Activated T-helper 2 cell treated with anti-CD3 and anti-CD28 coated beads, Interferon-gamma antibody, Interleukin-2, Interleukin-4, amounts not matched to agents 10 μg/mL and 5 μg/mL and 100 μg/mL, durations not matched to agents 14 hours and 24 hours and 36 hours (primary cell): ENCODE data around the gene RNLS. TPM values are rescaled to one million over a fixed set of nuclear protein-coding genes. Genes with fewer than 3 reads are reported as not detected.

Experiments
- DNase-seq: peaks from one replicate; pipeline ENCODE4 v3.0.0; 2021; ENCODE audit warnings: low spot score
- H3K27ac Mint-ChIP-seq: one replicate; pipeline ENCODE4 v1.8.0; 2021; ENCODE audit warnings: mixed read lengths
- H3K27me3 Mint-ChIP-seq: one replicate; pipeline ENCODE4 v1.8.0; 2021; ENCODE audit warnings: low read depth, mixed read lengths
- H3K36me3 Mint-ChIP-seq: one replicate; pipeline ENCODE4 v1.8.0; 2021; ENCODE audit warnings: low read depth, mixed read lengths
- H3K4me1 Mint-ChIP-seq: one replicate; pipeline ENCODE4 v1.8.0; 2021; ENCODE audit warnings: low read depth, mixed read lengths
- H3K4me3 Mint-ChIP-seq: one replicate; pipeline ENCODE4 v1.8.0; 2021; ENCODE audit warnings: low read depth, mild to moderate bottlenecking, moderate library complexity, mixed read lengths
- H3K9me3 Mint-ChIP-seq: one replicate; pipeline ENCODE4 v1.8.0; 2021; ENCODE audit warnings: mixed read lengths
- intact Hi-C: fragments of 100-400 bp; cut with micrococcal nuclease; formaldehyde crosslinking; loops from one replicate; pipeline ENCODE4 v1.15.1; 2023
- total RNA-seq: library from RNA; stranded (reverse); gene quantifications from 2 replicates; pipeline ENCODE4 v1.2.3, GENCODE V29; 2022

Gene RNLS
- total RNA-seq, 1 donor from 2014 or later = 1.6 TPM

DNA sequence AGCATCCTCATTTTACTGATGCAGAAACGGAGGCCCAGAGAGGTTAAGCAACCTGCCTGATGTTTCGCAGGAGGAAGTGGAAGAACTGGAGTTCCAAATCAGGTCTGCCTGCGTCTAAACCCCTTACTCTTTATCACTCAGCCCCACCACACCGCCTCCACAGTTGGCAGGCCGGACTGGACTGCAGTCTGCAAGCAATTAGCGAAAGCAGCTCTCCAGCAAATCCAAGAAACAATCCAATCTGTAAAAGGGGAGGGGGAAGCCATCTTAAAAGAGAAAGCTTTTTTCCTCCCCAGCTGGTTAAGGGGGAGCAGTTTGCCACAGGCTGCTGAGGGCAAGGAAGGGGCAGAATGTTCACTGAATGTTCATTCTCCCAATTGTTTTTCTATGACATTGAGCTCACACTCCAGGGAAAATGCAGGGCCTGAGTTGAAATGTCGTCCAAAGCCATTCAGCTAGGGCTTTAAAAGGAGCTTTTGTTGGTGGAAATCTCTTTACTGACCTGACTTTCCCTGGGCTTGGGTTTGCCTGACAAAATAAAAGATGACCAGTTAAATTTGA is 350.1 kb downstream of the RNLS start:
- no peak overlapping the region for H3K4me3 Mint-ChIP-seq
- peaks cover 5% of the 10 kb centered on the region for H3K9me3 Mint-ChIP-seq
- H3K36me3 Mint-ChIP-seq = peaks cover 7% of the 10 kb centered on the region
- peaks cover 9% of the 10 kb centered on the region for H3K27me3 Mint-ChIP-seq
- H3K4me1 Mint-ChIP-seq = peaks cover 4% of the 10 kb centered on the region
- DNase-seq = no peak
- intact Hi-C loops = no loop called here
- no peak overlapping the region for H3K27ac Mint-ChIP-seq

GRCh38 chr10:88232029-88232895 is 350.9 kb downstream of the RNLS start:
- no peak for DNase-seq
- peaks cover 5% of the 10 kb centered on the region for H3K9me3 Mint-ChIP-seq
- H3K4me3 Mint-ChIP-seq = no peak overlapping the region
- peaks cover 7% of the 10 kb centered on the region for H3K36me3 Mint-ChIP-seq
- H3K27me3 Mint-ChIP-seq = peaks cover 12% of the 10 kb centered on the region
- intact Hi-C loops = no loop called here
- peaks cover 4% of the 10 kb centered on the region for H3K4me1 Mint-ChIP-seq
- H3K27ac Mint-ChIP-seq = no peak overlapping the region

GRCh38 chr10:88230251-88230650 is 352.9 kb downstream of the RNLS start:
- Mint-ChIP-seq H3K27ac (no peak overlapping the region), H3K4me3 (no peak overlapping the region), H3K9me3 (peaks cover 5% of the 10 kb centered on the region), H3K4me1 (no peaks in the 10 kb centered on the region), H3K27me3 (peaks cover 20% of the 10 kb centered on the region), H3K36me3 (peaks cover 7% of the 10 kb centered on the region)
- DNase-seq = no peak
- intact Hi-C loops = no loop called here

DNA sequence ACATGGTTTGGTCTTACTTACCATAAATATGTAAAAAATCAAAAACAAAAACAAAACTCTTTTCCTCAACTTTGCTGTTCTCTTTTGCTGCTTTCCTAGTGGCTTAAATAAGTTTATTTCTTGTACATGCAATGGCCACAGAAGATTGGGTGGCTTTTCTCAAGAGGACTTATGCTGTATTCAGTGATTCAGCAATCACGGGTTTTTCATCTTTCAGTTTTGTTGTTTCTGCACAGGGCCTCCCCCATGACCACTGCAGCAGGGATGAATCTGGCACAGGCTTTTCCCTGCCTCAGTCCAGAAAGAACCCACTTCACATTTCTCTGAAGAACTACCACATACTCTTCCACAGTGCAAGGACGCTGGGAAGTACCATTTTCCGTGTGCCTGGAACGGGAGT is 355.0 kb downstream of the RNLS start:
- intact Hi-C loops = no loop called here
- no peak for DNase-seq
- Mint-ChIP-seq H3K36me3 (peaks cover 7% of the 10 kb centered on the region), H3K27ac (no peak overlapping the region), H3K9me3 (peaks cover 5% of the 10 kb centered on the region), H3K4me1 (no peaks in the 10 kb centered on the region), H3K27me3 (peaks cover 28% of the 10 kb centered on the region), H3K4me3 (no peak overlapping the region)

DNA sequence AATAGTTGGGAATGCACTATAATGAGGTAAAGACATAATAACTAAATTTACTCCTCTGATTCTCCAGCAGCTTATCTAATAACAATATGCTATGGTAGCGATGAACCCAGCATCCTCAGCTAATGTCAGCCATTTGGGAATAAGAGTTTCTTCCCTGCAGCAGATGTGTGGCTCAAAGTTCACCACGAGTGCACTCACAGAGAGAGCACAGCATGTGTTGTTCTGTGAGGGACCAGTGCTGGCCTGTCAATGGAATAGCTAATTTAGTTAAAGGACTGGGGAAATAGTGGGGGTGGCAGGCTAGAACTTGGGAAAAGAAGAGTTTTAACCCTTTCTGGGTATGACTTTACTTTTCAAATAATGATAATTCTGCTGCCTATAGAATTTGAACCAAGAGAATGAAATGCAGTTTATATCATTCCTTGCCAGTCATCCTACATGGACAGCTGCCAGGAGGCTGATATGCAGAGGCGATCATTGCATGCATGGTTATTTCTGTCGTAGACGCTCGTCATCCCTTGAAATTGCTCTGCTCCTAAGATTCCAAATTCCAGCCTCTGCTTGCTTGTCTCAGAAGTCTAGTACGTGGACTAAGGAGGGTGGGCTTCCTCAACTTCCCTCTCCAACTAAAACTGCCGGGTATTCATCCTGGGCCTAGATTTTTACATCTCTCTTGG is 355.6 kb downstream of the RNLS start:
- H3K4me3 Mint-ChIP-seq = no peak overlapping the region
- no peak overlapping the region for H3K27ac Mint-ChIP-seq
- DNase-seq = no peak
- H3K27me3 Mint-ChIP-seq = peaks cover 34% of the 10 kb centered on the region
- H3K36me3 Mint-ChIP-seq = peaks cover 5% of the 10 kb centered on the region
- H3K9me3 Mint-ChIP-seq = peaks cover 5% of the 10 kb centered on the region
- no peaks in the 10 kb centered on the region for H3K4me1 Mint-ChIP-seq
- intact Hi-C loops = no loop called here

- no peak for DNase-seq
- Mint-ChIP-seq H3K4me3 (no peak overlapping the region), H3K36me3 (peaks cover 3% of the 10 kb centered on the region), H3K9me3 (peaks cover 5% of the 10 kb centered on the region), H3K4me1 (no peaks in the 10 kb centered on the region), H3K27ac (no peak overlapping the region), H3K27me3 (peaks cover 34% of the 10 kb centered on the region)
- intact Hi-C loops = no loop called here
Observed at GRCh38 chr10:88226891-88227290, 356.2 kb downstream of the RNLS start.

GRCh38 chr10:88226071-88226659 is 357.0 kb downstream of the RNLS start:
- intact Hi-C loops = no loop called here
- Mint-ChIP-seq H3K9me3 (peaks cover 5% of the 10 kb centered on the region), H3K27me3 (peaks cover 34% of the 10 kb centered on the region), H3K4me3 (no peak overlapping the region), H3K36me3 (peaks cover 3% of the 10 kb centered on the region), H3K27ac (no peak overlapping the region), H3K4me1 (no peaks in the 10 kb centered on the region)
- DNase-seq = no peak

Other genes with a start within 250 kb of the RNLS start
- not detected in 2 replicates for gene LIPJ, start 3.4 kb upstream of the RNLS start, total RNA-seq
- not detected in 2 replicates for gene LIPF, start 81.1 kb upstream of the RNLS start, total RNA-seq
- gene LIPK, start 122.9 kb upstream of the RNLS start, total RNA-seq = not detected in 2 replicates
- not detected in 2 replicates for gene LIPN, start 176.7 kb upstream of the RNLS start, total RNA-seq
- not detected in 2 replicates for gene LIPM, start 219.4 kb upstream of the RNLS start, total RNA-seq